ENCODE data around the gene WDR5.
A peak's percentile ranks its signal among the peaks of the same experiment; 100 is the strongest.

Gene WDR5

GRCh38 chr9:134136996-134137299, 1.1 kb downstream of the WDR5 start:
- Histone ChIP-seq H3K27ac (ENCODE audit: extremely low read depth, low read depth, low read length) (peak overlapping the region; percentile 72), H3K36me3 (ENCODE audit: control insufficient read depth in 2 of 2, insufficient read depth in 1 of 2, low read length in 2 of 2) (peaks cover 13 to 46% of the 10 kb centered on the region in 2 experiments), H3K9me3 (ENCODE audit: control insufficient read depth, insufficient read depth, low read depth, low read length) (no peaks in the 10 kb centered on the region), H3K4me1 (ENCODE audit: control insufficient read depth, insufficient read depth, low read length) (peaks cover 2% of the 10 kb centered on the region; the same call in 1 of the 2 replicates), H3K4me3 (ENCODE audit: low read depth, low read length) (peak overlapping the region; percentile 71)
- TF ChIP-seq ZBTB17 (tag by site-specific recombination; IDR thresholded peaks at IDR 0.05) (0 out of 2 replicates have a peak, but pooled peaks have one; percentile 7), ZBTB20 (tag by site-specific recombination; IDR thresholded peaks at IDR 0.05) (peak; percentile 98)
- TF ChIP-seq, protein P1, sequence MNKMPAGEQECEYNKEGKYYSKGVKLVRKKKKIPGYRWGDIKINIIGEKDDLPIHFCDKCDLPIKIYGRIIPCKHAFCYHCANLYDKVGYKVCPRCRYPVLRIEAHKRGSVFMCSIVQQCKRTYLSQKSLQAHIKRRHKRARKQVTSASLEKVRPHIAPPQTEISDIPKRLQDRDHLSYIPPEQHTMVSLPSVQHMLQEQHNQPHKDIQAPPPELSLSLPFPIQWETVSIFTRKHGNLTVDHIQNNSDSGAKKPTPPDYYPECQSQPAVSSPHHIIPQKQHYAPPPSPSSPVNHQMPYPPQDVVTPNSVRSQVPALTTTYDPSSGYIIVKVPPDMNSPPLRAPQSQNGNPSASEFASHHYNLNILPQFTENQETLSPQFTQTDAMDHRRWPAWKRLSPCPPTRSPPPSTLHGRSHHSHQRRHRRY (tag by site-specific recombination; IDR thresholded peaks at IDR 0.05), result no peak
- ChIA-PET POLR2A (interaction anchor here (1.6 kb wide), 2 partner anchors 10 to 23 kb away, joined by 7 to 11 read pairs; no protein-coding TSS in a partner anchor), CTCF (no interaction called here)

- no peak overlapping the region for H3K4me3 ChIP-seq (ENCODE audit: low read depth, low read length)
- no peaks in the 10 kb centered on the region for H3K9me3 ChIP-seq (ENCODE audit: control insufficient read depth, insufficient read depth, low read depth, low read length)
- peaks cover 17 to 58% of the 10 kb centered on the region in 2 experiments for H3K36me3 ChIP-seq (ENCODE audit: control insufficient read depth in 2 of 2, insufficient read depth in 1 of 2, low read length in 2 of 2)
- POLR2A ChIA-PET, result interaction anchor here (0.6 to 1.1 kb wide), 4 partner anchors 10 to 26 kb away, joined by 3 to 6 read pairs (median 4); partner anchors contain the start of gene RNU6ATAC
- TF ChIP-seq BCL11B (tag by site-specific recombination; IDR thresholded peaks at IDR 0.05; ENCODE audit: low read depth) (no peak), ZNF335 (tag by site-specific recombination; conservative IDR thresholded peaks at IDR 0.05) (no peak), SP2 (tag by site-specific recombination; IDR thresholded peaks at IDR 0.05) (no peak), ZNF692 (tag by site-specific recombination; IDR thresholded peaks at IDR 0.05) (no peak), ZNF747 (tag by site-specific recombination; IDR thresholded peaks at IDR 0.05) (no peak), ZNF626 (tag by site-specific recombination; IDR thresholded peaks at IDR 0.05) (no peak), ZNF654 (tag by site-specific recombination; IDR thresholded peaks at IDR 0.05; ENCODE audit: low read depth) (no peak), ZNF2 (tag by site-specific recombination; IDR thresholded peaks at IDR 0.05) (no peak), ZNF621 (tag by site-specific recombination; IDR thresholded peaks at IDR 0.05) (no peak), GLIS2 (tag by site-specific recombination; IDR thresholded peaks at IDR 0.05) (no peak), ZNF366 (tag by site-specific recombination; conservative IDR thresholded peaks at IDR 0.05) (no peak), ZNF426 (tag by site-specific recombination; IDR thresholded peaks at IDR 0.05) (no peak), WT1 (tag by site-specific recombination; IDR thresholded peaks at IDR 0.05) (no peak), ZNF473 (tag by site-specific recombination; IDR thresholded peaks at IDR 0.05) (no peak), ZNF510 (tag by site-specific recombination; IDR thresholded peaks at IDR 0.05; ENCODE audit: insufficient replicate concordance) (no peak), SCRT1 (tag by site-specific recombination; IDR thresholded peaks at IDR 0.05; ENCODE audit: borderline replicate concordance) (no peak)
- TF ChIP-seq, protein P2, sequence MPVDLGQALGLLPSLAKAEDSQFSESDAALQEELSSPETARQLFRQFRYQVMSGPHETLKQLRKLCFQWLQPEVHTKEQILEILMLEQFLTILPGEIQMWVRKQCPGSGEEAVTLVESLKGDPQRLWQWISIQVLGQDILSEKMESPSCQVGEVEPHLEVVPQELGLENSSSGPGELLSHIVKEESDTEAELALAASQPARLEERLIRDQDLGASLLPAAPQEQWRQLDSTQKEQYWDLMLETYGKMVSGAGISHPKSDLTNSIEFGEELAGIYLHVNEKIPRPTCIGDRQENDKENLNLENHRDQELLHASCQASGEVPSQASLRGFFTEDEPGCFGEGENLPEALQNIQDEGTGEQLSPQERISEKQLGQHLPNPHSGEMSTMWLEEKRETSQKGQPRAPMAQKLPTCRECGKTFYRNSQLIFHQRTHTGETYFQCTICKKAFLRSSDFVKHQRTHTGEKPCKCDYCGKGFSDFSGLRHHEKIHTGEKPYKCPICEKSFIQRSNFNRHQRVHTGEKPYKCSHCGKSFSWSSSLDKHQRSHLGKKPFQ (tag by site-specific recombination; IDR thresholded peaks at IDR 0.05), result no peak
- CTCF ChIA-PET, result interaction anchor here (0.6 kb wide), 1 partner anchor 9 kb away, joined by 3 read pairs; no protein-coding TSS in a partner anchor
- no peak overlapping the region for H3K27ac ChIP-seq (ENCODE audit: extremely low read depth, low read depth, low read length)
- H3K4me1 ChIP-seq (ENCODE audit: control insufficient read depth, insufficient read depth, low read length), result peaks cover 2% of the 10 kb centered on the region; the same call in 1 of the 2 replicates
These were observed 2.4 kb downstream of the WDR5 start for GRCh38 chr9:134138292-134138691.
